Rectal smooth muscle tissue (tissue), 1 donor: ENCODE data around the gene SMG6.

Experiments used
- H3K27ac ChIP-seq: one replicate; pipeline ENCODE4 v1.7.0; 2013; ENCODE audit warnings: low read depth, low read length, inconsistent platforms
- H3K27me3 ChIP-seq: one replicate; pipeline ENCODE4 v1.7.0; 2013; ENCODE audit warnings: low read length; ENCODE audit not compliant: control insufficient read depth, insufficient read depth
- H3K36me3 ChIP-seq: one replicate; pipeline ENCODE4 v1.7.0; 2013; ENCODE audit warnings: low read length; ENCODE audit not compliant: control insufficient read depth, insufficient read depth
- H3K4me1 ChIP-seq: one replicate; pipeline ENCODE4 v1.7.0; 2013; ENCODE audit warnings: low read length; ENCODE audit not compliant: control insufficient read depth, insufficient read depth
- H3K4me3 ChIP-seq: one replicate; pipeline ENCODE4 v1.7.0; 2013; ENCODE audit warnings: low read length
- H3K9ac ChIP-seq: one replicate; pipeline ENCODE4 v1.7.0; 2013; ENCODE audit warnings: low read length

The SMG6 gene

GRCh38 chr17:2235792-2236366 is 67.7 kb downstream of the SMG6 start:
- no peak overlapping the region for H3K4me3 ChIP-seq
- no peak overlapping the region for H3K27ac ChIP-seq
- H3K36me3 ChIP-seq, result peaks cover 10% of the 10 kb centered on the region
- H3K4me1 ChIP-seq, result peaks cover 34% of the 10 kb centered on the region
- no peaks in the 10 kb centered on the region for H3K27me3 ChIP-seq
- H3K9ac ChIP-seq, result no peak overlapping the region

DNA sequence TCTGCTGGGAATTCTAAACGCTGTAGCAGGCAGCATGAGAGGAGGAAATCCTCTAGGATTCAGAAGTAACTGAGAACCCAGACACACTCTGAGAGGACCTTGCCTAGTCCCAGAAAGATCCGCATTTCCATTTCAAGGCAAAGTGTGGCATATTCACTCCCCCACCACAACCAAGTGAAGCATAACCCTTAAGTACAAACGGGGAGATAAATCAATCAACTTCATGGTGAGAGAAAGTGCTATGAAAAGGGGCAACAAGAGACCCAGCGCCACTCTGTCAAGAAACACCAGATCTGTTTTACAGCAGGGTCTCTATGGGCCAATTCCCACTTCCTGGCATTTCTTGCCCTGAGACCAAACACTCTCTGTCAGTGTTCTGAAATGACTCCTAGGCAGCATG is 68.3 kb downstream of the SMG6 start:
- Histone ChIP-seq H3K27ac (peak overlapping the region; percentile 27), H3K4me1 (peaks cover 32% of the 10 kb centered on the region)

DNA sequence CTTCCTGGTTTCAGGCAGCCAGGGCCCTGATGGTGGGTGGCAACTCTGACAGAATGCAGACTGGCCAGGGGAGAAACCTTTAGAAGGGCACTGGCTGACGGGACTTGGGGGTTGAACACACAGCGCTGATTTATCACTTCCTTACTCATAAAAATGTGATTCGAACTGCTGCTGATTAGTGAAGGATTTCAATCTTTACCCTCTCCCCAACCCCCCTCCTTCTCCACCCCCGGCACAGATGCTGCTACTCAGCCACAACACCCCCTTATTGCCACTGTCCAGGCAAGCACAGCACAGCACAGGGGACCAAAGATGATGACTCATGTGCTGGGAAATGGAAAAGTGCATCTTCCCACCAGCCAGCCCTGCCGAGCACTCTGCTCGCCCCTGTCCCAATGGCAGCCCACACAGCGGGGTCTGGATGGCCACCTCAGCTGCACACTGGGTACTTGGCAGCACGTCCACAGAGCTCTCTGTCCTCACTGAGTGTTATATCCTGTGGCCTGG is 70.1 kb downstream of the SMG6 start:
- H3K4me1 ChIP-seq, result peaks cover 27% of the 10 kb centered on the region
- H3K9ac ChIP-seq, result no peak overlapping the region
- H3K4me3 ChIP-seq, result no peak overlapping the region
- H3K27me3 ChIP-seq, result no peaks in the 10 kb centered on the region
- no peak overlapping the region for H3K27ac ChIP-seq
- H3K36me3 ChIP-seq, result peaks cover 6% of the 10 kb centered on the region

More for the DNA sequence above, 68.3 kb downstream of the SMG6 start:
- Histone ChIP-seq H3K36me3 (peaks cover 6% of the 10 kb centered on the region), H3K4me3 (no peak overlapping the region), H3K9ac (no peak overlapping the region), H3K27me3 (no peaks in the 10 kb centered on the region)

GRCh38 chr17:2232244-2232638 is 71.3 kb downstream of the SMG6 start:
- no peaks in the 10 kb centered on the region for H3K27me3 ChIP-seq
- H3K9ac ChIP-seq, result no peak overlapping the region
- H3K4me1 ChIP-seq, result peaks cover 14% of the 10 kb centered on the region
- no peak overlapping the region for H3K4me3 ChIP-seq
- peak overlapping the region; percentile 63 for H3K27ac ChIP-seq
- peaks cover 6% of the 10 kb centered on the region for H3K36me3 ChIP-seq

GRCh38 chr17:2230877-2231276 is 72.7 kb downstream of the SMG6 start:
- Histone ChIP-seq H3K27ac (peak overlapping the region; percentile 69), H3K4me1 (peaks cover 9% of the 10 kb centered on the region), H3K27me3 (no peaks in the 10 kb centered on the region), H3K4me3 (no peak overlapping the region), H3K9ac (no peak overlapping the region), H3K36me3 (peaks cover 6% of the 10 kb centered on the region)

- H3K4me1 ChIP-seq, result peaks cover 11% of the 10 kb centered on the region
- H3K36me3 ChIP-seq, result no peaks in the 10 kb centered on the region
- H3K4me3 ChIP-seq, result no peak overlapping the region
- no peak overlapping the region for H3K27ac ChIP-seq
- H3K27me3 ChIP-seq, result no peaks in the 10 kb centered on the region
- H3K9ac ChIP-seq, result no peak overlapping the region
Measured at GRCh38 chr17:2227025-2227699, 76.4 kb downstream of the SMG6 start.

DNA sequence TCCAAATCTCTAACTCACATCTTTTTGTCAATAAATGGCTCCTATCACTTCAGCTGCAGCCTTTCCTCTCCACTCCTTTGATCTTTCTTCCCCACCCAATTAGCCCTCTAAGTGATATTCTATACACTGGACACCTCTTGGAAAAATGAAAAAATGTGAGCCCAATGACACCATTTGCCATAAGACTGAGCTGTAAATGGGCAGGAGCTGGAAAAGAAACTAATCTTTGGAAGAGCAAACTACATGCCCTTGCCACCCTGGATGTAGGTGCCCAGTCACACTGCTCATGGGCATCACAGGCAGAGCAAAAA is 80.0 kb downstream of the SMG6 start:
- Histone ChIP-seq H3K36me3 (no peaks in the 10 kb centered on the region), H3K27me3 (no peaks in the 10 kb centered on the region), H3K27ac (no peak overlapping the region), H3K4me3 (no peak overlapping the region), H3K4me1 (peaks cover 8% of the 10 kb centered on the region), H3K9ac (no peak overlapping the region)

DNA sequence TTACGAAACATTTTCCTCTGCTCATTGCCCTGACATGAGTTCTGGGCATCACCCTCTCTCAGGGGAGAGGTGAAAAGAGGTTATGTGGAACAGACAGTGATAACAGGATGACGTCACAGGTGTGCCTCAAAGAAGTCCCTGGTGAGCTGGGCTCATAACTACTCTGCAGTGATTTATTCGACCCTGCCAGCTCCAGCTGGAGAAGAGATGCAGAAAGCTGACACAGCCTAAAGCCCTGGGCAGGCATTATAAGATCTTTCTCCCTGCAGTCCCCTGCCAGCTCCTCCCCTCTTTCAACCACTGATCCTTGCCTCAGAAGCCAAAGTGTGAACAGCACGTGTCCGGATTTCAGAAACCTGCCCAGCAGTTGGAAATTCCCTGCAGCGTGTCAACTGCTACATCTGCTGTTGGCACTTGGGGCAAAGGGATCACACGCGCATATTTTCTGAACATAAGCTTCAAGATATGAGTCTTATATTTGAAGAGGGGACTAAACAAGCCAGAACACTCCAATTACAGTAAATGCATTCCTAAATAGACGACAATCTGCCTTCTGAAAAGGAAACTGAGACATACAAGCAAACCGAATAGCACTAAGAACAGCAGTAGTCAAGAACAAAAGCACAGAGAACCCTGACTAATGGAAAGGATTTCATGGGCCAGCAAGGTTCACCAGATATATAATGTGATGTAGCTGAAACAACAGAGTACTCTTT is 80.5 kb downstream of the SMG6 start:
- H3K9ac ChIP-seq, result no peak overlapping the region
- H3K27me3 ChIP-seq, result no peaks in the 10 kb centered on the region

DNA sequence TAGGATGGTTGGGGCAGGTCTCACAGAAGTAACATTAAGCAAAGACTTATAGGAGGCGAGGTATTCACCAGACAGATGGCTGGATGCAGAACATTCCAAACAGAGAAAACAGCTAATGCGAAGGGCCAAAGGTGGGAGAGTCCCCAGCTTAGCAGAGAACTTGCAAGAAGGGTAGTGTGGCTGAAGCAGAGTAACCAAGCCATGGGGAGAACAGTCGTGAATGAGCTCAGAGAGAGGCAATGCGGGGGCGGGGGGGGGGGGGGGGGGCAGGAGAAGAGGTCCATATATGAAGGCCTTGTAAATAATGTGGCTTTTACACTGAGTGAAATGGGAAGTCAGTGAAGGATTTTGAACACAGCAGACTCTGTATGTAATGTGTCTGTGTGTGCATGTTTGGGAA is 81.3 kb downstream of the SMG6 start:
- Histone ChIP-seq H3K36me3 (no peaks in the 10 kb centered on the region), H3K27me3 (no peaks in the 10 kb centered on the region), H3K9ac (no peak overlapping the region), H3K4me1 (peaks cover 8% of the 10 kb centered on the region), H3K27ac (peak overlapping the region; percentile 50), H3K4me3 (no peak overlapping the region)

More for the DNA sequence above, 80.5 kb downstream of the SMG6 start:
- Histone ChIP-seq H3K27ac (peak overlapping the region; percentile 50), H3K4me3 (no peak overlapping the region), H3K36me3 (no peaks in the 10 kb centered on the region), H3K4me1 (peaks cover 8% of the 10 kb centered on the region)

- no peak overlapping the region for H3K9ac ChIP-seq
- H3K4me3 ChIP-seq, result no peak overlapping the region
- H3K27me3 ChIP-seq, result no peaks in the 10 kb centered on the region
- H3K27ac ChIP-seq, result no peak overlapping the region
- H3K36me3 ChIP-seq, result no peaks in the 10 kb centered on the region
- H3K4me1 ChIP-seq, result peaks cover 36% of the 10 kb centered on the region
Measured at GRCh38 chr17:2218426-2218825, 85.2 kb downstream of the SMG6 start.

DNA sequence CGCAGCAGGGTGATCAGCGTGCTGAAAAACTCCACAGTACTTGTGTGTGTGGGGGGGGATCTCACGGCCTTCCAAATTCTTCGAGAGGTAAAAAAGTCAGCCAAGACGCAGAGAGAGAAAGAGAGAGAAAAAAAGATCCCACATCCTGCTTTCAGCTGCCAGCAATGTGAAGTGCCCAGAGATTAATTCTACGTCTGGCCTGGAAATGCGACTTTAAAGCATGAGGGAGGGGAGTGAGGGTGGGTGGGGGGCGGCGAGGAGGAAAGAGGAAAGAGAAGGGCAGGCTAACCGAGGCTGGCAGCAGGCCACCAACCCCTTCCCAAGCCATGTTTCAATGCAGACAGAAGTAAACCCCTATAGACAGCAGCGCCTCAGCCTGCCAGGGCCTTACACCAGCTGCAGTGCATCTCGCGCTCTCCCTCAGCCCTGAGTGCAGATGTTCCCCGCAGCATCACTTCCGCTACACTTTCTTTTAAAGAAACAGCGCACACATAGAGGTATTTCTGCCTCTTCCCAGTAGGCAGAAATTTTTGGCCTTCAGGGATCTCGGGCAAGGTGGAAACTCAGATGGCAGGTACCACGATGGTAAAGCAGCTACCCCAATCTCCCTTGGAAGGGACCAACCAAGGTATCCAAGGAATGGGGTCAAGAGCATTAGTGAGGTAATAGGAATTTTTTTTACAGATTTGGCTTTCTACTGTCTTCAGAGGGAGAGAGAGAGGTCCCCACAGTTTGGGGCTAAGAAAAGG is 87.8 kb downstream of the SMG6 start:
- Histone ChIP-seq H3K4me1 (peaks cover 45% of the 10 kb centered on the region), H3K4me3 (peak overlapping the region; percentile 42)

DNA sequence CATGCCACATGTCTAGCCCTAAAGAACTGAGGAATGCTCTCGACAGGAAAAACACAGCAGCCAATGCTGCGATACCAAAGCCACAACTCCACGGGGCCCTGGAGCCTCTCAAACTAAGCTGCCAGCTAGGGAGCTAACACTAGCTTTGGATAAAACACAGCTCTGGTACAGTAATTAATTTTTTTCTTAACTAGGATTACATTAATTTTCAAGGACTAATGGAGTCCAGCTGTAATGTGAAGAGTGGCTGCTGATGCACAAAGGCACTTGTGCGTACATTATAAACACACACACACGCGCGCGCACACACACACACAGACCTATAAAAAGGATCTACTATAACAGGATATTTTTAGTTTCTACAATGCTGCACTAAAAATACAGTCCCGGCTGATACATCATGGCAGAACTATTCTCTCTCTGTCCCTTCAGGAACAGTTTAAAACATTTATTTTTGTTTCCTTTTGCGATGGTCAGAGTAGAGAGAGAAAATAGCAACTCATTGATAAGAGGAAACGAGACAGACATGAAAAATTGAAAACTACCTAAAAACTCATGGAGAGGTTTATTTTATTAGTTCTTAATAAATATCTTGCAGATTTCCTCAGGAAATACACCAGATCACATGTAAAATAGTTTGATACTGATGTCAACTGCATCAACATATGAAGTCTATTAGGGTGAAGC is 88.5 kb downstream of the SMG6 start:
- Histone ChIP-seq H3K4me1 (peaks cover 47% of the 10 kb centered on the region), H3K4me3 (peak overlapping the region; percentile 42), H3K9ac (peak overlapping the region; percentile 10), H3K27me3 (no peaks in the 10 kb centered on the region), H3K36me3 (no peaks in the 10 kb centered on the region), H3K27ac (peak overlapping the region; percentile 87)

More for the DNA sequence above, 87.8 kb downstream of the SMG6 start:
- Histone ChIP-seq H3K36me3 (no peaks in the 10 kb centered on the region), H3K9ac (peak overlapping the region; percentile 10), H3K27me3 (no peaks in the 10 kb centered on the region), H3K27ac (peak overlapping the region; percentile 87)
